PFSK-1 (cell line): ENCODE measurements around the gene MYO16.

ENCODE experiments used
- FOXP2 ChIP-seq: optimal IDR thresholded peaks from 2 replicates; pipeline ENCODE3; 2011; ENCODE audit warnings: borderline replicate concordance, control low read depth, inconsistent platforms; ENCODE audit not compliant: insufficient read depth; ENCODE audit errors: extremely low read length, extremely low read depth
- POLR2AphosphoS5 ChIP-seq: IDR thresholded peaks from 2 replicates; pipeline ENCODE4 v1.6.1; 2012; ENCODE audit warnings: low read depth, mild to moderate bottlenecking, control low read depth, low read length, moderate library complexity
- SIN3A ChIP-seq: IDR thresholded peaks from 2 replicates; pipeline ENCODE4 v1.6.1; 2012; ENCODE audit warnings: mild to moderate bottlenecking, low read length, moderate library complexity, borderline replicate concordance; ENCODE audit not compliant: insufficient read depth
- TAF1 ChIP-seq: IDR thresholded peaks from 2 replicates; pipeline ENCODE4 v1.6.1; 2012; ENCODE audit warnings: low read length, control low read depth, borderline replicate concordance; ENCODE audit not compliant: insufficient read depth
- TF ChIP-seq, protein P1 (sequence below), 2 experiments: IDR thresholded peaks; 2 replicates each; pipeline versions ENCODE4 v1.6.1 to v1.8.0; 2011 to 2012; ENCODE audit warnings: low read depth in 2 of 2, low read length in 2 of 2, control low read depth in 1 of 2, inconsistent platforms in 1 of 2, mild to moderate bottlenecking in 1 of 2, moderate library complexity in 1 of 2; ENCODE audit not compliant: insufficient read depth in 1 of 2

MYO16 gene

DNA sequence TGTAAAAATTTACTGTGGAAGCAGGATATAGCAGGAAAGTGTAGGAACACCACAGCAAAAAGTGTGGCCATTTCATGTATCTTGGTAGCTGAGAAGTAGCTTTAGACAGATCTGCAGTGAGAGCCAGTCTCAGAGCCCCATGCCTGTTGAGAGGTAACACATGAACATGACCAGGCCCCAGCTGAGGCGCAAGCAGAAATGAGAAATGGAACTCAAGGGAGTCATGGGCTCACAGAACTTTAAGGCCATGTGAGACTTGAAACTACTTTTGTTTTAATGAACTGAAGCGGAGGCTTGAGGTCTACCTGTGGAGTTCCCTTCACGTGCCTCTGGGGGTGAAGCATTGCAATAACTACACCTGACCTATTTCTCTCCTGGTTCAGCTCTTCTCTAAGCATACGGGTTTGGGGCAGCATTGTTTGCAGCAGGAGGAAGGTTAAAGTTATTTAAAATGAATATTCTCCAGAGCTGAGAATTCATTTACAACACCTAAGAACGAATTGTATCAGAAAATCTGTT, 3.3 kb downstream of the MYO16 start:
- TF ChIP-seq SIN3A: no peak
- TF ChIP-seq FOXP2: no peak
- TF ChIP-seq, protein P1, sequence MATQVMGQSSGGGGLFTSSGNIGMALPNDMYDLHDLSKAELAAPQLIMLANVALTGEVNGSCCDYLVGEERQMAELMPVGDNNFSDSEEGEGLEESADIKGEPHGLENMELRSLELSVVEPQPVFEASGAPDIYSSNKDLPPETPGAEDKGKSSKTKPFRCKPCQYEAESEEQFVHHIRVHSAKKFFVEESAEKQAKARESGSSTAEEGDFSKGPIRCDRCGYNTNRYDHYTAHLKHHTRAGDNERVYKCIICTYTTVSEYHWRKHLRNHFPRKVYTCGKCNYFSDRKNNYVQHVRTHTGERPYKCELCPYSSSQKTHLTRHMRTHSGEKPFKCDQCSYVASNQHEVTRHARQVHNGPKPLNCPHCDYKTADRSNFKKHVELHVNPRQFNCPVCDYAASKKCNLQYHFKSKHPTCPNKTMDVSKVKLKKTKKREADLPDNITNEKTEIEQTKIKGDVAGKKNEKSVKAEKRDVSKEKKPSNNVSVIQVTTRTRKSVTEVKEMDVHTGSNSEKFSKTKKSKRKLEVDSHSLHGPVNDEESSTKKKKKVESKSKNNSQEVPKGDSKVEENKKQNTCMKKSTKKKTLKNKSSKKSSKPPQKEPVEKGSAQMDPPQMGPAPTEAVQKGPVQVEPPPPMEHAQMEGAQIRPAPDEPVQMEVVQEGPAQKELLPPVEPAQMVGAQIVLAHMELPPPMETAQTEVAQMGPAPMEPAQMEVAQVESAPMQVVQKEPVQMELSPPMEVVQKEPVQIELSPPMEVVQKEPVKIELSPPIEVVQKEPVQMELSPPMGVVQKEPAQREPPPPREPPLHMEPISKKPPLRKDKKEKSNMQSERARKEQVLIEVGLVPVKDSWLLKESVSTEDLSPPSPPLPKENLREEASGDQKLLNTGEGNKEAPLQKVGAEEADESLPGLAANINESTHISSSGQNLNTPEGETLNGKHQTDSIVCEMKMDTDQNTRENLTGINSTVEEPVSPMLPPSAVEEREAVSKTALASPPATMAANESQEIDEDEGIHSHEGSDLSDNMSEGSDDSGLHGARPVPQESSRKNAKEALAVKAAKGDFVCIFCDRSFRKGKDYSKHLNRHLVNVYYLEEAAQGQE (IDR thresholded peaks at IDR 0.05; ENCODE audit: insufficient read depth in 1 of 2, low read depth in 2 of 2, low read length in 2 of 2): no peak
- no peak for TF ChIP-seq TAF1
- no peak for TF ChIP-seq POLR2AphosphoS5

DNA sequence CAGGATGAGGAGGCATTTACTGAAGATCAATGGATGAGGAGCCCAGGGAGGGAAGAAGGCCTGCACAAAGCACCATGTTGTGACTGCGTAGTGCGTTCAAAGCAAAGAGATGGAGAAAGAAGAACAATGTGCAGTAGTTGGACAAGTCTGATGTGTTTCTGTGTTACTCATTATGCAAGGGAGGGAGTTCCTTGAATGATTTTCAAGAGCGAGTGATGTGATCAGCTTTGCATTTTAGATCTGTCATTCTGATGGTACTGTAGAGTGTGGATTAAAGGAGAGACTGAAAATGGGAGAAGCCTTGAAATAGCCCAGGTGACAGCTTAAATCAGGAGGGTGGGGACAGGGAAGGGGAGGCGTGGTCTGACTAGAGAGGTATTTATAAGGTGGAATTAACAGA, 9.5 kb downstream of the MYO16 start:
- TF ChIP-seq TAF1 (no peak), SIN3A (no peak), FOXP2 (no peak), POLR2AphosphoS5 (no peak)
- TF ChIP-seq, protein P1 (IDR thresholded peaks at IDR 0.05; ENCODE audit: insufficient read depth in 1 of 2, low read depth in 2 of 2, low read length in 2 of 2): no peak

DNA sequence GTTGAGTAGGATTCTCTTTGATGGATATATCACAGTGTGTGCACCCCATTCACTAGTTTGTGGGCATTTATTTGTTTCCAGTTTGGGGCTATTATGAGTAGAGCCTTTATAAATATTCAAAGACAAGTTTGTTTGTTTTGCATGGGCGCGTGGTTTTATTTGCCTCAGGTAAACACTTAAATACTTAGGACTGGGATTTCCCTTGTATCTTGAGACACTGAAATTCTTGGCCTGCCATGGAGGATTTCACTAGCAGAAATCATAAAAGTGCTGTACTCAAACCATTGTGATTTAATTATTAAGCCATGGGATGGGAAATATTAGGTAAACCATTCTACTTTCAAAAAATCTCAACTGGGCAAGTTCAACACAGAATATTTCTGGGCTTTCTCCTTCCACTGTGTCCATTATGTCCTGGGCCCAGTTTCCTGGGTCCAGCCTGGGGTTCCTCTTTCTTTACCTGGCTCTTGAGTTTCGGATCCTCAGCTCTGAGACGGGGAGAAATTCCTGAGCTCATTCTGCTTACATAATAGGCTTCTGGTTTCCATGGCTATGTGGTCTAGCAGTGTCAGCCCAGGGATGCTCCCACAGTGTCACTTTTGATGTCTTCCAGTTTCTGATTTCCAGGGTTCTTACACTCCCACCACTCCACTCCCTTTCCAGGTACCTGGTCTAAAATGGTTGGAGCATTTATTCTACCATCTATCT, 14.4 kb downstream of the MYO16 start:
- TF ChIP-seq POLR2AphosphoS5: no peak
- no peak for TF ChIP-seq TAF1
- TF ChIP-seq SIN3A: no peak
- TF ChIP-seq, protein P1 (IDR thresholded peaks at IDR 0.05; ENCODE audit: insufficient read depth in 1 of 2, low read depth in 2 of 2, low read length in 2 of 2): no peak
- TF ChIP-seq FOXP2: no peak

DNA sequence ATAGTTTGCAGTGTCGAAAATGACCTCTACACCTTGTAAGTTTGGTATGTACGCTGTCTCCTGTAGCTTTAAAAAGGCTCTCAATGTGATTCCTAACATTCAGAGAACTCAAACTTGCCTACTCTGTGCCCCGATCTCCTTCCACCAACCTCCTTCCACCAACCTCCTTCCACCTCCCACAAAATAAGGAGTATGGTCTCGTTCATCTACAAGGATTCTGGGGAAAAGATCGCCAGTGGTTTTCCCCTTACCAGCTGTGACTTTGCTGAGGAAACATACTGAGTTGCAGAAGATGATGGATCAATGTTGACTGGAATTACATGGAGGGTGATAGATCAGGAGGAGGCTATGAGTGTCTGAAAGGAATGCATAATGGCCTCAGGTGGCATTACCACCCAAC, 16.0 kb downstream of the MYO16 start:
- TF ChIP-seq SIN3A (no peak), TAF1 (no peak), POLR2AphosphoS5 (no peak), FOXP2 (no peak)
- TF ChIP-seq, protein P1 (IDR thresholded peaks at IDR 0.05; ENCODE audit: insufficient read depth in 1 of 2, low read depth in 2 of 2, low read length in 2 of 2): no peak

DNA sequence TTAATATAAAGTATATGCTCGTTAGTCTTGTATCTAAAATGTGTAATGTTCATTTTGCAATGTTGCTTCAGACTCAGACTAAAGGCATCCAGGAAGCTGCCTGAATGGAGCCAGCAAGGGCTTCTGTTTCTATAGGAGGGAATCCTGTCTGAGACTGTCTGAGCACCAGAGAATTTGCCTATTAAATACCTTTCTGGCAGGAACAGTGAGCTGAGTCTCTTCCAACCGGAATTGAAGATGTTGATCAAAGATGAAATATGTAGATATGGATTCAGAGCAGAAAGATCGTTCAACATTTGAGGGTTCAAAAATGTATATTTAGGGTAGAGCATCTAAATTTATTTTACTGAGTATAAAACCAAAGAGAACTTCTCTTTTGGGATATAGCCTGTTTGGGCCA, 20.9 kb downstream of the MYO16 start:
- TF ChIP-seq SIN3A: no peak
- TF ChIP-seq TAF1: no peak
- TF ChIP-seq POLR2AphosphoS5: no peak
- TF ChIP-seq, protein P1 (IDR thresholded peaks at IDR 0.05; ENCODE audit: insufficient read depth in 1 of 2, low read depth in 2 of 2, low read length in 2 of 2): no peak
- no peak for TF ChIP-seq FOXP2
